Stimulated activated CD4-positive, alpha-beta T cell treated with anti-CD3 and anti-CD28 coated beads, Interleukin-2, amount 100 ng/mL, for 24 hours (primary cell): ENCODE results near the gene CRTC3.
"Not testable (repeated sequence)": the region's sequence is repeated elsewhere in the genome, so short reads cannot be mapped to it uniquely, and the experiment has no call there.

Source experiments
- DNase-seq, 2 donors: peaks; one replicate each; pipeline ENCODE4 v3.0.0-alpha.2; 2020

Gene CRTC3

DNA sequence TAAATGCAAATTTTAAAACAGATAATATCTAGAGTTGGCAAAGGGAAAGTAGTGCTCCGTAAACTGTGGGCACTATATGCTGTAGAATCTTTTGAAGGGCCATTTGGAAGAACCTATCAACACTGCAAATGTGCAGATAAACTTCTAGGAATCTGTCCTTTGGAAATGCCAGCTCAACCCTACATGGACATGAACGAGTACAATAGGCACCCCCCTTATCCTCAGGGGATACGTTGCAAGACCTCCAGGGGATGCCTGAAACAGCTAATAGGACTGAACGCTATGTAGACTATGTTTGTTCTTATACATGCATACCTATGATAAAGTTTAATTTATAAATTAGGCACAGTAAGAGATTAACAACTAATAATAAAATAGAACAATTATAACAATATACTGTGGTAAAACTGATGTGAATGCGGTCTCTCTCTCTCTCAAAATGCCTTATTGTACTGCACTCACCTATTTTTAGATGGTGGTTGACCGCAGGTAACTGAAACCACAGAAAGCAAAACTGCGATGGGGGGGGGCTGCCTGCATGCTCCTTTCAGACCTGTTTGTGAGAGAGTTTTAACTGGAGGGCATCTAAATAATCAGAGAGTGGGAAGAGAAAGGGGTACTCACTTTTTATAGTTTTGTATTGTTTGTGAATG is 127.9 kb downstream of the CRTC3 start:
- peak; percentile 61 to 74 for DNase-seq

DNA sequence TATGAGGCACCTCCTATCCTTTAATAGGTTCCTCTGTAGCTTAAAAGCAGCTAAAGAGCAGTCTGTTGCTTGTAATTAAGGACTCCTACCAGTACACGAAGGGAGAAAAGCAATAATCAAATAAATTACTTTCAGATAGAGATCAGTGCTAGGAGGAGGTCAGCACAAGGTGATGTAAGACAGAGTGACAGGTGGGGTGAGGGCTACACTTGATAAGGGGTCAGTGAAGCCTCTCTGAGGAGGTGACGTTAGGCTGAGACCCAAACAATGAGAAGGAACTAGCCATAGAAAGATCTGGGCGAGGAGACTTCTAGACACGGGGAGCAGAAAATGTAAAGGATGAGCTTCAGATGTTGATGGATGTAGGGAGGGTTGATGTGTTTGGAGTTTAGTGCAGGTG is 129.8 kb downstream of the CRTC3 start:
- DNase-seq = no peak

- DNase-seq = peak; percentile 76 to 78
Observed at GRCh38 chr15:90660195-90660998, 130.7 kb downstream of the CRTC3 start.

GRCh38 chr15:90660999-90661330 is 131.2 kb downstream of the CRTC3 start:
- not testable (repeated sequence) for DNase-seq

DNA sequence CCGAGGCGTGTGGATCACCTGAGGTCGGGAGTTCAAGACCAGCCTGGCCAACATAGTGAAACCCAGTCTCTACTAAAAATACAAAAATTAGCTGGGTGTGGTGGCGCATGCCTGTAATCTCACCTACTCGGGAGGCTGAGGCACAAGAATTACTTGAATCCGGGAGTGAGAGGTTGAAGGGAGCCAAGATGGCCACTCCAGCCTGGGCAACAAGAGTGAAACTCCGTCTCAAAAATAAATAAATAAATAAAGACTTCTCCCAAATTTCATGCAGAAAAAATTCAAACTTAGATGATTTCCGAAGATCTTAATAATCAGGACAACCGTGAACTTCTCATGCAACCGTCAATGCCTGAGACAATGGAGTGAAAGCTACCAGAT is 134.3 kb downstream of the CRTC3 start:
- DNase-seq = not testable (repeated sequence)

- DNase-seq = no peak
Observed at GRCh38 chr15:90664650-90665287, 135.0 kb downstream of the CRTC3 start.

DNA sequence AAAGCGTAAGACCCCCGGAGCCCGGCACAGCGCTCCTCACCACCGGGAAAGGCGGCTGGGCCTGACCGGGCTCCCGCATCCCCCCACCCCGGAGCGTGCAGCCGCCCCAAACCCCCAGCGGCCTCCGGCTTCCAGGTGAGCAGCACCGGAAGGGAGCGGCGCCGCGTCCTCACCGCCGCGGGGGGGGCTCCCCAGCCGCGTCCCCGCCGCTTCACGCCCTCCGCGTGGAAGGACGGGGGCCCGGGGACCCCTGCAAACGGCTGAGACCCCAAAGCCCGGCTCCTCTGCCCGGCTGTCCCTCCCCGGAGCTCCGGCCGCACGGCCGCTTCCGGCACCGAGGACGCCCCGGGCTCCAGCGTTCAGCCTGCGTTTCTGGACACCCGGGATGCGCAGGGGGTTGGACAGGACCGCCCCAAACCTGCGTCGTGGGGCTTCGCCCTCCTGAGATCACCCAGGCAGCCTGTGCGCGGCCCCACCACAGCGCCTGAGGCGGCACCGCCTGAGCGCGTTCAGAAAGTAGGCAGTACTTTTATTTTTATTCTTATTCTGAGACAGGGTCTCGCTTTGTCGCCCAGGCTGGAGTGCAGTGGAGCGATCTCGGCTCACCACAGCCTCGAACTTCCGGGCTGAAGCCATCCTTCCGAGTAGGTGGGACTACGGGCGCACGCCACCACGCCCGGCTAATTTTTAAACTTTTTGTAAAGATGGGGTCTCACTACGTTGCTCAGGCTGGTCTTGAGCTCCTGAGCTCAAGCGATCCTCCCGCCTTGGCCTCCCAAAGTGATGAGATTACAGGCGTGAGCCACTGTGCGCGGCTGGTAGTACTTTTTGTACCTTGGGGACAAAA is 135.8 kb downstream of the CRTC3 start:
- DNase-seq = peak; percentile 46 to 54

GRCh38 chr15:90666135-90666909 is 136.6 kb downstream of the CRTC3 start:
- no peak for DNase-seq

GRCh38 chr15:90667073-90667754 is 137.5 kb downstream of the CRTC3 start:
- DNase-seq = no peak

- not testable (repeated sequence) for DNase-seq
Observed at GRCh38 chr15:90667755-90668345, 138.1 kb downstream of the CRTC3 start.

GRCh38 chr15:90670631-90671030 is 140.9 kb downstream of the CRTC3 start:
- DNase-seq = not testable (repeated sequence)

DNA sequence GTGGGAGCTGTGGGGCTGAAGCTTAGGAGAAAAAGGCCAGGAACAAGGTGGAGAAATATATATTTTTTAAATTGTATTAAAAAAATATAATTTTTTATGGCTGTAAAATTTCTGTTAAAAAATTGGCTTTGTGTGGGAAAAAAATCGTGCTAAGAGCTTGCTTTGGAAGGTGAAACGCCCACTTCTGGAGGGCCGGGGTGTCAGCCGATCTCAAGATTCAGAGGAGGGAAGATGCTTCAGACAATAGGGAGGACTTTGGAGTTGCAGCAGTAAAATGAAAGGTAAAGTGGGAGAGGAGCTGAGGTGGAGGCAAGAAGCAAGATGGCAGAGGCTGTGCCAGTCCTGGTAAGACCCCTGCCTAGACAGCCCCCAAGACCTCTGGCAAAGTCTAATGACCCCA is 141.5 kb downstream of the CRTC3 start:
- DNase-seq = no peak

- not testable (repeated sequence) for DNase-seq
Observed at GRCh38 chr15:90673357-90673756, 143.6 kb downstream of the CRTC3 start.

DNA sequence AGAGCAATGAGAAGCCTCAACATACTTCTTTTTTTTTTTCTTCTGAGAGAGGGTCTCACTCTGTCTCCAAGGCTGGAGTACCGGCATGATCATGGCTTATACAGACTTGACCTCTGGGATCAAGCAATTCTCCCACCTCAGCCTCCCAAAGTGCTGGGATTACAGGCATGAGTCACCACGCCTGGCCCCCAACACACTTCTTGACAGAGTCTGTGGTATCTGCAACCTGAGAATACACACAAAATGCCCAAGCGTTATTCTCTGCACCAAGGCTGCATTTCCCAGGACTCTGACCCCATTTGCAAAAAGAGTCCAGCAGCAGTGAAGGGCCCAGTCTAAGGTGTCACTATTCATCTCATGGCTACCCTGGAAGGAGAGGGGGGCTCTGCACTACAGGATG is 144.8 kb downstream of the CRTC3 start:
- DNase-seq = no peak

- DNase-seq = no peak
Observed at GRCh38 chr15:90675464-90675863, 145.7 kb downstream of the CRTC3 start.

- no peak for DNase-seq
Observed at GRCh38 chr15:90677807-90678790, 148.4 kb downstream of the CRTC3 start.

GRCh38 chr15:90679959-90680358 is 150.2 kb downstream of the CRTC3 start:
- no peak for DNase-seq

DNA sequence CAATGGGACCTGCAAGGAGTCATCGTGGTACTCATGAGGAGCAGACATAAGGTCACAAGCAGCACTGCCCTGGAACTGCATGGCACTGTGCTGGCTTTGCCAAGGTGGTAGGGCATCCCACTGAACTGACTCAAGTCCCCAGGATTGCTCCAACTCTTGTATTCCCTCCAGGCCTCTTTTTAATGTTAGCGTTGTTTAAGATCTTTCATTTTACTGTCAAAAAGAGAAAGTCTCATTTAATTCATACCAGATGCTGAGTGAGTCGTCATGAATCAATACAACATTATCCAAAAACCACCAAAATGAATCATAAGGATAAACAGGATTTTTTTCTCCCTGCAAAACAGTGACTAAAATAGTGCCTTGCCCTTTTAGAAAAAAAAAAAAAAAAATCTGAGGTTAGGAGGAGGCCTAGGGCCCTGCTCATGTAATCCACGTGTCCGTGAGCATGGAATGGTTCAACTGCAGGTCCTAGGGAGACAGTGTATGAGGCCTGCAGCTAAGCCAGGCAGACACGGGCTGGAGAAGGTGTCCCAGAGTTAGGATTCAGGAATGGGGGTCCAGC is 150.7 kb downstream of the CRTC3 start:
- no peak for DNase-seq

DNA sequence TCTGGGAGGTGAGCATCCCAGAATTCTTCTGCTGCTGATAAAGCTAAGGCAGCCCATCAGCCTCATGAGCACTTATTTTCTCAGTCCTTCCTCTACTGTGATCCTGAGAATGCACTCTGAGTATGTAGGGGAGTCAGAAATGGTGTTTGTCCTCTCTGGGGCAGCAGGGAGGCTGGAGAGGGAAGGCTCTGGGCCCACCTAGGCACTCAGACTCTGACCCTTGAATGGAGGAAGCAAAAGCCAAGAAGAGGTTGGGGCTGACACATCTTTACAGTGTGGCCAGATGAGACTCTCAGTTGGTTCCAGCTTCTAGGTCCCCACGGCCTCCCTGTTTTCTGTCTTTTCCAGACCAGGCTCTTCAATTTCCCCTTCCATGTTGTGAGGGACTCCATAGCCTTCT is 151.3 kb downstream of the CRTC3 start:
- no peak for DNase-seq

- DNase-seq = no peak
Observed at GRCh38 chr15:90681480-90681879, 151.8 kb downstream of the CRTC3 start.
